ENCODE data around the gene PASK.

DNA sequence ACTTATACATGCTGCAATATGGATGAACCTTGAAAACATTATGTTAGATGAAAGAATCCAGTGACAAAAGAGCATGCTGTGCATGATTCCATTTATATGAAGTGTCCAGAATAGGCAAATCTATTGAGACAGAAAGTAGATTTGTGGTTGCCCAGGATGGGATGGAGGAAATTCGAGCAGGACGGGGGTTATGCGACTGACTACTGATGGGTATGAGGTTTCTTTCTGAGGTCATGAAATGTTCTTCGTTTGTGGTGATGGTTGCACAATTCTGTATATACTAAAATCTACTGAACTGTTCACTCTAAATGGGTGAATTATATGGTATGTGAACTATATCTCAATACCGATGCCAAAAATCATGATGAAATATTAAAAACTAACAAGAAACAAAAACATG is 28.3 kb downstream of the PASK start:
- TF ChIP-seq, protein P1, sequence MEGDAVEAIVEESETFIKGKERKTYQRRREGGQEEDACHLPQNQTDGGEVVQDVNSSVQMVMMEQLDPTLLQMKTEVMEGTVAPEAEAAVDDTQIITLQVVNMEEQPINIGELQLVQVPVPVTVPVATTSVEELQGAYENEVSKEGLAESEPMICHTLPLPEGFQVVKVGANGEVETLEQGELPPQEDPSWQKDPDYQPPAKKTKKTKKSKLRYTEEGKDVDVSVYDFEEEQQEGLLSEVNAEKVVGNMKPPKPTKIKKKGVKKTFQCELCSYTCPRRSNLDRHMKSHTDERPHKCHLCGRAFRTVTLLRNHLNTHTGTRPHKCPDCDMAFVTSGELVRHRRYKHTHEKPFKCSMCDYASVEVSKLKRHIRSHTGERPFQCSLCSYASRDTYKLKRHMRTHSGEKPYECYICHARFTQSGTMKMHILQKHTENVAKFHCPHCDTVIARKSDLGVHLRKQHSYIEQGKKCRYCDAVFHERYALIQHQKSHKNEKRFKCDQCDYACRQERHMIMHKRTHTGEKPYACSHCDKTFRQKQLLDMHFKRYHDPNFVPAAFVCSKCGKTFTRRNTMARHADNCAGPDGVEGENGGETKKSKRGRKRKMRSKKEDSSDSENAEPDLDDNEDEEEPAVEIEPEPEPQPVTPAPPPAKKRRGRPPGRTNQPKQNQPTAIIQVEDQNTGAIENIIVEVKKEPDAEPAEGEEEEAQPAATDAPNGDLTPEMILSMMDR (IDR thresholded peaks at IDR 0.05), result no peak
- no peak for TF ChIP-seq POLR2A (IDR thresholded peaks at IDR 0.05)

All from testis (tissue), 2 donors.